ENCODE results near the gene NRP2. TPM values are rescaled to one million over a fixed set of nuclear protein-coding genes. Genes with fewer than 3 reads are reported as not detected.

The NRP2 gene
- total RNA-seq, 1 experiment from 2014 or later = 1.2 TPM

GRCh38 chr2:205775097-205775877 lies 93.0 kb downstream of the NRP2 start:
- Histone ChIP-seq H3K27ac (ENCODE audit: low read depth, low read length) (no peak overlapping the region), H4K20me1 (ENCODE audit: insufficient read depth) (no peaks in the 10 kb centered on the region), H3K36me3 (ENCODE audit: control insufficient read depth in 1 of 2, insufficient read depth in 2 of 2, low read length in 2 of 2) (no peaks in the 10 kb centered on the region), H3K4me3 (replicated peaks in 1 of 2; ENCODE audit: low read depth in 1 of 2, low read length in 2 of 2) (no peak overlapping the region), H3K9ac (ENCODE audit: low read length) (no peak overlapping the region), H3K27me3 (ENCODE audit: insufficient read depth, low read length) (peaks cover 21% of the 10 kb centered on the region; the same call in 1 of the 2 replicates), H3K9me3 (ENCODE audit: control insufficient read depth in 1 of 2, insufficient read depth in 1 of 2, low read depth in 1 of 2, low read length in 2 of 2) (no peaks in the 10 kb centered on the region), H2AFZ (ENCODE audit: low read depth, low read length, poor library complexity, severe bottlenecking) (no peak overlapping the region), H3K4me1 (ENCODE audit: control insufficient read depth in 1 of 2, insufficient read depth in 2 of 2, low read length in 2 of 2) (peaks cover 0 to 3% of the 10 kb centered on the region in 2 experiments; a peak in 1 of 4 replicates), H3K4me2 (ENCODE audit: low read length) (no peak overlapping the region), H3K9me2 (ENCODE audit: insufficient read depth) (no peaks in the 10 kb centered on the region), H3K79me2 (ENCODE audit: insufficient read depth, low read length) (no peaks in the 10 kb centered on the region)
- DNase-seq (ENCODE audit: low read depth, low spot score) = no peak
- CTCF ChIA-PET = interaction anchor here (0.7 to 2.9 kb wide), 2 partner anchors 111 to 150 kb away, joined by 3 to 14 read pairs; no protein-coding TSS in a partner anchor
- intact Hi-C loops (cut with micrococcal nuclease) = loop anchor here (5.0 to 10.0 kb wide), 2 partner anchors 172 to 1450 kb away; no protein-coding TSS in a partner anchor
- POLR2A ChIA-PET = no interaction called here
- RAD21 ChIA-PET (ENCODE audit: low non-redundant PET in 1 of 2, low total read pairs in 2 of 2, uncharacterized antibody in 2 of 2, unreplicated experiment in 2 of 2) = no interaction called here
- TF ChIP-seq ATF3 (IDR thresholded peaks at IDR 0.05) (no peak), CTCF (IDR thresholded peaks at IDR 0.05 in 2 of 3, conservative IDR thresholded peaks at IDR 0.05 in 1 of 3; ENCODE audit: borderline replicate concordance in 1 of 3, insufficient read depth in 1 of 3, low read depth in 2 of 3, low read length in 2 of 3) (no peak), ZBTB33 (IDR thresholded peaks at IDR 0.05; ENCODE audit: extremely low read depth, insufficient replicate concordance, low read length) (no peak), MAX (IDR thresholded peaks at IDR 0.05) (no peak), ELF1 (IDR thresholded peaks at IDR 0.05; ENCODE audit: borderline replicate concordance, low read depth) (no peak), SIN3A (IDR thresholded peaks at IDR 0.05; ENCODE audit: low read depth) (no peak), JUND (IDR thresholded peaks at IDR 0.05) (no peak), REST (IDR thresholded peaks at IDR 0.05; ENCODE audit: low read depth) (no peak), ZNF274 (IDR thresholded peaks at IDR 0.05; ENCODE audit: low read depth, low read length) (no peak), CBX3 (IDR thresholded peaks at IDR 0.05; ENCODE audit: low read depth) (no peak), SRF (IDR thresholded peaks at IDR 0.05; ENCODE audit: low read depth) (no peak), SP1 (IDR thresholded peaks at IDR 0.05; ENCODE audit: low read depth) (no peak), EZH2phosphoT487 (IDR thresholded peaks at IDR 0.05; ENCODE audit: borderline replicate concordance) (no peak), ZFX (IDR thresholded peaks at IDR 0.05) (no peak), EZH2 (IDR thresholded peaks at IDR 0.05) (no peak)
- BruUV-seq (replicated peaks) = no TSS peak
- no peak for ATAC-seq

All from HCT116 (cell line).